HFF-Myc (cell line): ENCODE results near the gene HSF2.
"Not testable (repeated sequence)": the region's sequence is repeated elsewhere in the genome, so short reads cannot be mapped to it uniquely, and the experiment has no call there.

Source experiments
- DNase-seq: peaks from one replicate; pipeline ENCODE4 v3.0.0-alpha.2; 2011; ENCODE audit warnings: low read depth; ENCODE audit errors: extremely low read depth
- H3K4me3 ChIP-seq: replicated peaks from 2 replicates; pipeline ENCODE4 v1.5.1; 2011; ENCODE audit warnings: low read depth, mild to moderate bottlenecking, control low read depth, low read length
- CTCF ChIP-seq: IDR thresholded peaks from 2 replicates; pipeline ENCODE4 v1.5.1; 2012; ENCODE audit warnings: mild to moderate bottlenecking, low read depth, low read length, control low read depth; ENCODE audit errors: missing control alignments

Gene HSF2

GRCh38 chr6:122459240-122459639 lies 59.8 kb downstream of the HSF2 start:
- no peak for DNase-seq
- no peak overlapping the region for H3K4me3 ChIP-seq
- no peak for TF ChIP-seq CTCF

- not testable (repeated sequence) for DNase-seq
Measured at GRCh38 chr6:122459865-122460416, 60.5 kb downstream of the HSF2 start.

GRCh38 chr6:122461885-122462284 lies 62.4 kb downstream of the HSF2 start:
- no peak for TF ChIP-seq CTCF
- no peak overlapping the region for H3K4me3 ChIP-seq
- DNase-seq = no peak

More at GRCh38 chr6:122459865-122460416, 60.5 kb downstream of the HSF2 start:
- not testable (repeated sequence) for H3K4me3 ChIP-seq

DNA sequence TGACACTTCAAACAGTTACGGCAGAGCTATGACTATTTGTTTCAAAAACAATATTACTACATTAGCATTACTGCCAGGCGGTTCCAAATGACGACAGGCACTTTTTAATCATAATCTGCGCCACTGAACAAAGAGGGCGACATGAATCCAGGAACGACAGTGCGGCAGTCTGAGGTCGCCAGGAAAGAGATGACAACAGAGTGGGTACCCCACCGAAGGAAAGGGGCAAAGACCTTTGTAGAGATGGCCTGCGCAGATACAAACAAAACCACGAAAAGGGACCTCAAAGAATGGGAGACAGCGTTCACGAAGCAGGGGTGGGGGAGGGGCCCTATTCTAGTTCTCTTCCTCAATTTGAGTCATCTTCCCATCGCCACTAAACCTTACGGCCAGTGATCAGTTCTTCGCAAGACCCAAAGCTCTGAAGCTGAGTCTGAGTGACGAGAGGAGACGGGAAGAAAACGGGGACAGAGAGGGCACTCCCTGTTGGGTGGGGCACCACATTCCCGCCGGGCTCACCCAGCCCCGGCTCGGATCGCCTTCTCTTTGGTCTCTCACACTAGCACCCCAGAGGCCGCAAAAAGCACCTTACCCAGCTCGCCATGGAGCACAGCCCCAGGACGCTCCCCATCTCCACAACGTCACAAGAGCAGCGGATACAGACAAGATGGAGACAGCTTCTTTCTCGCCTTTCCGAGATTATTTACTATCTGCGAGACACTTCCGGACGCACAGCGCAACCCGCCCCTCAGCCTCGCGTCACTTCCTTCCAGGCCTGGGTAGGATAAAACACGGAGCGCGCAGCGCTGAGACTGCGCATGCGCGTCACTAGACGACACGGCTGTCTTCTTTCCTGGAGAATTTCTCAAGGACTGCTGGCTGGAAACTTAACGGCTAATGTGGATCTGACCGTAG lies 71.9 kb downstream of the HSF2 start, which contains the start of gene SERINC1:
Gene SERINC1 (minus strand): TSS at position 701 of the 915 bp plus-strand sequence. CDS start 70 bp downstream, at position 631.
- peak within 1 kb of the TSS; percentile 92 for H3K4me3 ChIP-seq
- no peak for TF ChIP-seq CTCF
- DNase-seq = peak; percentile 81

GRCh38 chr6:122472022-122472340 lies 72.5 kb downstream of the HSF2 start:
- H3K4me3 ChIP-seq = peak overlapping the region; percentile 92
- no peak for TF ChIP-seq CTCF
- DNase-seq = no peak

- DNase-seq = no peak
- no peak overlapping the region for H3K4me3 ChIP-seq
Measured at GRCh38 chr6:122476131-122476530, 76.7 kb downstream of the HSF2 start.

GRCh38 chr6:122482750-122483080 lies 83.3 kb downstream of the HSF2 start:
- H3K4me3 ChIP-seq = no peak overlapping the region

More at GRCh38 chr6:122476131-122476530, 76.7 kb downstream of the HSF2 start:
- TF ChIP-seq CTCF = no peak

More at GRCh38 chr6:122482750-122483080, 83.3 kb downstream of the HSF2 start:
- TF ChIP-seq CTCF = no peak
- DNase-seq = no peak
